ENCODE results near the gene HGD.
"Not testable (repeated sequence)": the region's sequence is repeated elsewhere in the genome, so short reads cannot be mapped to it uniquely, and the experiment has no call there.

The HGD gene

GRCh38 chr3:120682095-120682681 is at the start of gene HGD:
HGD (minus strand) TSS chr3:120682239; CDS start chr3:120682111, 128 bp downstream.
- no peak for DNase-seq (ENCODE audit: low read depth)
- TF ChIP-seq, protein P1, sequence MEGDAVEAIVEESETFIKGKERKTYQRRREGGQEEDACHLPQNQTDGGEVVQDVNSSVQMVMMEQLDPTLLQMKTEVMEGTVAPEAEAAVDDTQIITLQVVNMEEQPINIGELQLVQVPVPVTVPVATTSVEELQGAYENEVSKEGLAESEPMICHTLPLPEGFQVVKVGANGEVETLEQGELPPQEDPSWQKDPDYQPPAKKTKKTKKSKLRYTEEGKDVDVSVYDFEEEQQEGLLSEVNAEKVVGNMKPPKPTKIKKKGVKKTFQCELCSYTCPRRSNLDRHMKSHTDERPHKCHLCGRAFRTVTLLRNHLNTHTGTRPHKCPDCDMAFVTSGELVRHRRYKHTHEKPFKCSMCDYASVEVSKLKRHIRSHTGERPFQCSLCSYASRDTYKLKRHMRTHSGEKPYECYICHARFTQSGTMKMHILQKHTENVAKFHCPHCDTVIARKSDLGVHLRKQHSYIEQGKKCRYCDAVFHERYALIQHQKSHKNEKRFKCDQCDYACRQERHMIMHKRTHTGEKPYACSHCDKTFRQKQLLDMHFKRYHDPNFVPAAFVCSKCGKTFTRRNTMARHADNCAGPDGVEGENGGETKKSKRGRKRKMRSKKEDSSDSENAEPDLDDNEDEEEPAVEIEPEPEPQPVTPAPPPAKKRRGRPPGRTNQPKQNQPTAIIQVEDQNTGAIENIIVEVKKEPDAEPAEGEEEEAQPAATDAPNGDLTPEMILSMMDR (IDR thresholded peaks at IDR 0.05; ENCODE audit: control insufficient read depth, insufficient read depth, low read depth, low read length, missing control alignments), result no peak
- H3K4me3 ChIP-seq (ENCODE audit: control insufficient read depth, low read depth, low read length), result no peak within 1 kb of the TSS

DNA sequence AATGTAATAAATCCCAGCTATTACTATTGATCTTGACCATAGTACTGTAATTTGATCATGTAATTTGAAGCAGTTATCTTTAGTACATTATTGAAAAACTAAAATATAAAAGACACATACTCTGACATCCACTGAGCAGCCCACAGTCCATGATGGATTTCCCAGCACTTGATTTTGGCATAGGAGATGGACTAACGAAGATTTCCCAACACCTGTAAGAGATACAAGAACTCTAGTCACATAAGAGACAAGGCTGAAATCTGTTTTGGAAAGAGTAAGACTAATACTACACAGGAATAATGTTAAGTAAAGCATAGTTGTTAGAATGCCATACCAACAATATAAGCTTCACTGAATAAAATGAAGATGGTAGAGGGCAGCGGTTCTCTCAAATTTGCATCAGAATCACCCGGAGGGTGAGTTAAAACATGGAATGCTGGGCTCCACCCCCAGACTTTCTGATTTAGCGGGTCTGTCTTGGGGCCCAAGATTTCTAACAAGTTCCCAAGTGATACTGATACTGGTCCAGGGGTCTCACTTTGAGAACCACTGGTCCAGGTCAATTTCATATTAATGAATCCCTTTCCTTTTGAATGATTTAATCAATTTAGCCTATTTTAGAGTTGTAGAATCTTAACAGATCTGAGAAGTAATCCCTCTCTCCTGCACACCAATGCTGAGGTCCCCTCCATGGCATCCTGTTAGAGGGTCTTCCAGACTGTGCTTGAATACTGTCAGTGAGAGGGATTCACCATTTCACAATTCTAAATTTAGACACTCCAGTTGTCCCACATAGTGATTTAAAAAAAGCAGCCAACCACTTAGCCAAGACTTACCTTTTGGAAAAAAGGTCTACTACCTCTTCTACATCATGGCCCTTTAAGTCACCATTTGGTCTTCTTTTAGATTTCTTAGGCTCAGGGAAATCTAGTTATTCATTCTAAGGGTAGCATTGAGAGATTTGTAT is 48.8 kb upstream of the HGD start:
- TF ChIP-seq, protein P1 (IDR thresholded peaks at IDR 0.05; ENCODE audit: control insufficient read depth, insufficient read depth, low read depth, low read length, missing control alignments), result no peak
- DNase-seq (ENCODE audit: low read depth), result no peak

GRCh38 chr3:120726791-120727190 is 44.8 kb upstream of the HGD start:
- no peak overlapping the region for H3K4me3 ChIP-seq (ENCODE audit: control insufficient read depth, low read depth, low read length)
- no peak for DNase-seq (ENCODE audit: low read depth)
- TF ChIP-seq, protein P1 (IDR thresholded peaks at IDR 0.05; ENCODE audit: control insufficient read depth, insufficient read depth, low read depth, low read length, missing control alignments), result no peak

More for the DNA sequence above, 48.8 kb upstream of the HGD start:
- H3K4me3 ChIP-seq (ENCODE audit: control insufficient read depth, low read depth, low read length), result no peak overlapping the region

GRCh38 chr3:120719167-120719834 is 37.3 kb upstream of the HGD start:
- not testable (repeated sequence) for H3K4me3 ChIP-seq (ENCODE audit: control insufficient read depth, low read depth, low read length); DNase-seq (ENCODE audit: low read depth)

DNA sequence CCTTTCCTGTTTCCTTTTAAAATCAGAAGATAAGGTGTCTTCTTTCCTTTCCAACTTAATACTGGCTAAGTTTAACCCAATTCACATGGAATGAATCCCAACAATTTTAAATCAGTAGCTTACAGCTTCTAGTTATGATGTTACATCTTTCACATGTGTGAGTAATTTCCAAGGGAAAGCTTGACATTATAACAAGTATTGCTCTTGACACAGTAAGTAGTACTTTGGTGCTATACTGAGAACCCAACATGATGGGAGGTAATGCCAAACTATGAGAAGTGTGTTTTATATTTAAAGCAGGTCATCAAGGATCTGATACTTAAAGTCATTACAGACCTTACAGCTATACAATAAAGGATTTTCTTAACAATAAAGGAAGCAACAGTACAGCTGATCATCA is 31.2 kb upstream of the HGD start:
- no peak overlapping the region for H3K4me3 ChIP-seq (ENCODE audit: control insufficient read depth, low read depth, low read length)
- no peak for DNase-seq (ENCODE audit: low read depth)
- TF ChIP-seq, protein P1 (IDR thresholded peaks at IDR 0.05; ENCODE audit: control insufficient read depth, insufficient read depth, low read depth, low read length, missing control alignments), result no peak

DNA sequence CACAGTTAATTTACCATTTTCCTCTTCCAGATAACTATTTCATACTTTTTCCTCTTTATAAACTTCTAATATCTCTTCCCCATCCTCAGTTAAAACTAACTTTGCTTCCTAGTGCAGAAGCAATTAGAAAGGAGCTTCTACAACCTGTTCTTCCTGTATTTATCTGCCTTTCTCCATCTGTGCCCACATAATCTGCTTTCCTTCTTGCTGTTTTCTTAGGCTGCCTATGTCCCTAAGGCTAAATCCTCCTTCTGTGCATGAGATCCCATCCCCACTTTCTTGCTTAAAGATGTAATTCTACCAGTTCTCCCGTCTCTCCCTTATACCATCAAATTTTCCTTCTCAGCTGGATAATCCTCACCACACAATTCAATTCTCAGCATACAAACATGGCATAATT is 28.3 kb upstream of the HGD start:
- H3K4me3 ChIP-seq (ENCODE audit: control insufficient read depth, low read depth, low read length), result no peak overlapping the region
- no peak for DNase-seq (ENCODE audit: low read depth)
- TF ChIP-seq, protein P1 (IDR thresholded peaks at IDR 0.05; ENCODE audit: control insufficient read depth, insufficient read depth, low read depth, low read length, missing control alignments), result no peak

Measured in AG09309 (cell line).